Measurements from ENCODE around the gene NRM.
"Not testable (repeated sequence)": the region's sequence is repeated elsewhere in the genome, so short reads cannot be mapped to it uniquely, and the experiment has no call there.

Gene NRM

GRCh38 chr6:30719791-30720737 lies 29.3 kb upstream of the NRM start, which contains the start of gene TUBB:
Gene TUBB (plus strand): TSS chr6:30720352. CDS start chr6:30720507, 155 bp downstream.
- peak; percentile 92 for FAIRE-seq

GRCh38 chr6:30719356-30719755 lies 28.6 kb upstream of the NRM start:
- FAIRE-seq: no peak

GRCh38 chr6:30717845-30718720 lies 27.3 kb upstream of the NRM start:
- not testable (repeated sequence) for FAIRE-seq

GRCh38 chr6:30717129-30717844 lies 26.5 kb upstream of the NRM start, which contains the start of gene MDC1:
Gene MDC1 (minus strand): TSS chr6:30717281. CDS start chr6:30715175, 2,106 bp downstream.
- FAIRE-seq: peak; percentile 98

GRCh38 chr6:30716879-30717128 lies 26.0 kb upstream of the NRM start:
- no peak for FAIRE-seq

GRCh38 chr6:30714263-30714662 lies 23.5 kb upstream of the NRM start:
- no peak for FAIRE-seq

GRCh38 chr6:30712441-30712945 lies 21.7 kb upstream of the NRM start:
- FAIRE-seq: no peak

GRCh38 chr6:30711758-30712380 lies 21.1 kb upstream of the NRM start:
- FAIRE-seq: no peak

- FAIRE-seq: no peak
Observed at GRCh38 chr6:30709101-30709868, 18.5 kb upstream of the NRM start.

GRCh38 chr6:30707281-30707850 lies 16.6 kb upstream of the NRM start:
- no peak for FAIRE-seq

GRCh38 chr6:30705620-30706019 lies 14.8 kb upstream of the NRM start:
- no peak for FAIRE-seq

- no peak for FAIRE-seq
Observed at GRCh38 chr6:30703821-30704220, 13.0 kb upstream of the NRM start.

GRCh38 chr6:30703011-30703410 lies 12.2 kb upstream of the NRM start:
- FAIRE-seq: no peak

- FAIRE-seq: no peak
Observed at GRCh38 chr6:30700340-30700739, 9.6 kb upstream of the NRM start.

- no peak for FAIRE-seq
Observed at GRCh38 chr6:30696432-30696831, 5.6 kb upstream of the NRM start.

GRCh38 chr6:30691208-30691847 lies 544 bp upstream of the NRM start:
- FAIRE-seq: no peak

- FAIRE-seq: no peak
Observed at GRCh38 chr6:30689985-30690384, 799 bp downstream of the NRM start.

GRCh38 chr6:30689022-30689865 lies 1.5 kb downstream of the NRM start:
- FAIRE-seq: no peak

- FAIRE-seq: no peak
Observed at GRCh38 chr6:30688569-30688968, 2.2 kb downstream of the NRM start.
